ENCODE results near the gene FRK.
"Not testable (repeated sequence)": the region's sequence is repeated elsewhere in the genome, so short reads cannot be mapped to it uniquely, and the experiment has no call there.

The FRK gene

DNA sequence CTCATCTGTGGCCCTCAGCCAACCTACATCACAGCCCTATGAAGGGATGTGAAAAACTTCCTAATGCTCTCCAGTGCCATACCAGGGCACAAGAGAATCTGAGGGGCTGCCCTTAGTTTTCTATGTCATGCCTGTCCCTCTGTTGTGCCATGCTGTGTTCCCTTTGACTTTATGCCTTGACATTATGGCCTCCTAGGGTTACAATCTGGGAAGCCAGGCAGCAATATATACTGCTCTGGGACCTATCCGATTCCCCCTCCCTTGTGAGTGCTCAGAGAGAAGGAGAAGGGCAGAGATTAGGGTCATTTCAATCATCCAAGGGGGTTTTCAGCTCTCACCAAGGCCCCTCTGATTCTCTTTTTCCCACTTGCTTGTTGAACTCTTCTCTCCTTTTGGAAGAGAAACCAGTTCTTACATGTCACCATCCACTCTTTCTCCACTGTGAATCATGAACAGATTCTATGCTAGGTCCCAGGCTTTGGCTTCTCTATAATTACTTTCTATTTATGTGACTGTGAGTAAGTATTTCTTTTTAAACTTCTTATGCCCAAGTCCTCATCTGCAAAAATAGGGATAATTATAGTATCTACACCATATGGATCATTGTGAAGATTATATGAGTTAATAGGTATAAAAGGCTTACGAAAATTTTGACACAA is 14.2 kb upstream of the FRK start:
- DNase-seq: no peak

DNA sequence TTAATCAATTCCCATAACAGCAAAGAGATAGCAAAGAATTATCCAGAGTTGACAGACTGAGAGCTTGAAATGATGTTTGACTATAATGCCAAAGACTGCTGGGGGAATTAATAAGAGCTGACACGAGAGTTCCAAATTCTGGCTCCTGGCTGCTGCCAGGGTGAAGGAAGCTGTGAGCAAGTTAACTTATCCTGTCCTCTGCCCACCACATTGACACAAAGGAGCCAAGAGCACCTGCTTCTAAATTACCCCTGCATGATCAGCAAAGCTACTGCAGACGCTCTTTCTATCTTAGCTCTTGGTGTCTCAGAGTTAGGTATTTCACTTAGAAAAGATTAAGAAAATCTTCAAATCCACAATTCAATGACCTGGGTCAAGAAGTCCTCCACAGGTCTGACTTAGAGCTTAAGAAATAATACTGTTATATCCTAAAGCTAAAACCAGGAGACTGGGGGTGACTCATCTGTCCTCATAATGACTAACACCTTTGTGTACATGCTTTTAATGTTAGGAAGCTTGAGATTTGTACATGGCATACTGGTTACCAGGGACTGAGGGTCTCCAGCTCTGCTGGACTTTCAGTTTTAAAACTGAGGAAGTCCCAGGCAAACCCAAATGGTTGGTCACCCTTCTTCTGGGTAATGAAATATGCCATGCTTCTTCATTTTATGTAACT is 13.2 kb upstream of the FRK start:
- no peak for DNase-seq

DNA sequence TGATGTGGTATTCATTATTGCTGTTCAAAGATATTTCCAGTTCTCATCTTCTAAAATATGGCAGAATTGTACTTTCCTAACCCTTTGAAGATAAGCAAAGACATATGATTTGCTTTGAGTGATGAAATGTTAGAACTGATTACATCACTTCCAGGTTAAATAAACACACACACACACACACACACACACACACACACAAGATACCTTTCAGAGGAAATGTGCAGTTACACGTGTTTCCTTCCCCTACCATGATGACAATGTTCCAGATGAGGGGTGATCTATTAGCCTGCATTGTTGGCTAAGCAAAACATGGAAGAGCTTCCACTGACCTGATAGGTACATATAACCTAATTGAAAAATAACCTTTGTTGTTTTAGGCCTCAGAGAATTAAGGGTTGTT is 11.7 kb upstream of the FRK start:
- no peak for DNase-seq

DNA sequence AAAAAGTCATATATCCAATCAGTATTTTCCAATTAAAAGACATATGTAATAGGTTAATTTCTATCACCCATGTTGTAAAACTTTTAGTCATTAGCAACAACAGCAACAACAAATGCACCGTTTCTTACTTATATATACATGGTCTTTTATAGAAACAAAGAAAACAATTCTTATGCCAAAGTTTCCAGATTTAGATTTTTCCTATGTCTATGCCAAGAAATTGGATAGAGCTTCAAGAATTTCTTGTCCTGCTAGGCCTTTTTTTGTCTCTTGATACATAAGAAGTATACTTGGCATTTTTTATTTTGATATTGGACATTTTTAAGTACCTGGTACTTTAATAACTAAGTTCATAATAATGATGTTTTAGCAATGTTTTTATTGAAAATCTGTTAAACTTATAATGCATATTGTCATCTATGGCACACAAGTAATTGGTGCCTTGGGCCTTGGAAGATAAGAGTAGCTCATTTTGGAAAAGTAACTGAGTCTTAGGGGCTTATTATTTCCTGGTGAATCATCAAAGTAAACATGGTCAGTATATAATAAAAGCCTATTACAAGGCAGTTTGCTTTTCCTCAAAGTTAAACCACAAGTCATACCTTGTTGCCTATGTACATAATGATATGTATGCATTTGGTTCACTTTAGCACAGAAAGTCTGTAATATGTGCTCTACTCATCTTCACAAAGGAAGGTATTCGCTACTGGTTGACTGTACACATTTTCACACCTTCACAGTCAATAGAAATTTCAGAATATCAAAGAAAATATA is 10.1 kb upstream of the FRK start:
- no peak for DNase-seq

DNA sequence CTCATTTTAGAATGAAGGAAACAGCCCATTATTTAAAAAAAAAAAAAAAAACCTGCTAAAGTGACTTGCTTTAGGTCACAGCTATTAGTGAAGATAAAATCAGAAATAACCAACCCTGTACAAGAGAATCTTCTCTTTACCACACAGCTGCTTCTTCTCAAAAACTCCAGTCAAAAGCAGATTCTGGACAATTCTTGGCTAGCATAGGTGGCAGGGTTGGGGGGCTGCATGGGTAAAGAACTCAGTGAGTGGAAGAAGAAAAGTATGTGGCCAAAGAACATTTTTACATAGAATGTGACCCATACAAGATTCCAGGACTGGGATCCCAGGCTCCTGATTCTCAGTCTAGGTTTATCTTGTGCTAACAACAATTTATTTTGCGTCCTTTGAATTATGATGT is 9.4 kb upstream of the FRK start:
- DNase-seq: no peak

DNA sequence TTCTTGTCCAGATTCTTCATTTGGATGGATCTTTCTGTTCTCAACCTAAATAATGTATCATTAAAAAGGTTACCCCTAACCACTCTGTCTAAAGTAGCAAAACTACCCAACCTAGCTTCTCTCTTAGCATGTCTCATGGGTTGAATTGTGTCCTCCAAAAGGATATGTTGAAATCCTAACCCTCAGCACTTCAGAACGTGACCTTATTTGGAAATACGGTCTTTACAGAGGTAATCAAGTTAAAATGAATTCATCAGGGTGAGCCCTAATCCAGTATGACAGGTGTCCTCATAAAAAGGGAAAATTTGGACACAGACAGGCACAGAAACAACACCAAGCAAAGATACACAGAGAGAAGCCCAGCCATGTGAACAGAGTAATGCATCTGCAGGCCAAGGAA is 6.1 kb upstream of the FRK start:
- DNase-seq: no peak

DNA sequence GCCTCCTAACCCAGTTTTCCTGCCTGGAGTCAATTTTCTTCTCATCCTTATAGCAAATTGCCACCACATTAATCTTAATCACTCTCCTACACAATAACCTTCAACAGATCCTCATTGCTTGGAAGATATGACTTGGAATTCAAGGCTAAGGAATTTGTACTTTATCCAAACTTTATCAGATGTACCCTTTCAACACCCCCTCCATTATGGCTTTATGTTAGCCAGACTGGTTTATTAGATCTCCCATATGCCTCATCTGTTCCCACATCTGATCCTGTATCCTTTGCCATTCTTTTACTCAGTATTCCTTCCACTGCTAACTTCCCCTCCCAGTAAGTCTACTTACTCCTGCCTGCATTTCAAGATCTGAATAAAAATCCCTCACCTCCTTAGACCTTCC is 4.0 kb upstream of the FRK start:
- no peak for DNase-seq

DNA sequence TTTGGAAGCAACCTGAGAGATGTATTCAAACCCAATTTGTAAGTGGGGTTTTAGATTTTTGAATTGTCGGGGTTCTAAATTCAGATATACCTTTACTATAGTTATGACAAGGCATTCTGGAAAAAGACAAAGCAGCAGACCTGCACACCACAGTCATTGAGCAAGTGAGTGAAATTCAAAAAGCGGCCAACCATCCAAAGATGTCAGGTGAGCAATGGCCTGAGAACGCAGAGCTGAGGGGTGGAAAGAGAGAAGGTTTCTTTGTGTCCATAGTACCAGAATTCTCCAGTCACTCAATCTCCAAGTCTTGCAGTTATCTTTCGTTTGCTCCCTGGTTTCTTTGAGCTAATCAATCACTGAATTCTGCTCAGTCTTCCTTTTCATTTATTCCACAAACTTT is 1.8 kb upstream of the FRK start:
- no peak for DNase-seq

DNA sequence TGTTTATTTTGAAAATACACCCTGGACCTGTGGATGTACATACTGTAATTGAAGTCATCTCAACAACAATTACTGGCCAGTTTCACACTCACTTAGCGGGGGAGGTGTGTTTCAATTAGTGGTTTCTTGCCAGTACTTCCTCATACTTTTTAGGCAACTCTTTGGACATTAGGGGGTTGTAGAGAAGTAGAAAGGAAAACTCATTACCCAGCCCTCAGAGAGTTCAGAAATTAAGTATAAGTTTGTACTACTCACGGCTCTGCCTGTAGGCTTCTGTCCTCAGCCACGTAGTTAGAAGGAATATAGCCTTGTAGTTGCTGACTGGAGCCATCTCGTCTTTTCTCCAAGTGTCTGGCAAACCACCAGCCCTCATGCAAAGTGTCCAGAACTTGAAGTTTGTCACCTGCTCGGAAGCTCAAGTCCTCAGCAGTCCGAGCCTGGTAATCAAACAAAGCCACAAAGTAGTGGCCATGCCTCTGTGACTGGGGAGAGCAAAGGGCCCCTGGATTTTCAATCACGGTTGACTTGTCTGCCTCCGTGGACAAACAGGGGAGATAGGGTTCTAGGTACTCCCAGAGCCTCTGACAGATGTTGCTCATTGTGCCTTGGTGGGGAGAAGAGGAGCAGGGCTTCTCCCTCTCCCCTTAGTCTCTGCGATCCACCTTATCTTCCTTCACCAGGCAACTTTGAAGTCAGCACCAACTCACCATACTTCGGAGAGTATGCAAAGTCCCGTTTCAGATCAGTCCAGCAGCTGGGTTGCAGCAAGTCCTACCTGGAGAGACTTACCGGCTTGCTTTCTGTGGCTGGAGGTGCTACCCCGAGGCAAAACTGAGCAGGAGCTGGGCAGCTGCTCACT is 749 bp downstream of the FRK start:
- DNase-seq: no peak

DNA sequence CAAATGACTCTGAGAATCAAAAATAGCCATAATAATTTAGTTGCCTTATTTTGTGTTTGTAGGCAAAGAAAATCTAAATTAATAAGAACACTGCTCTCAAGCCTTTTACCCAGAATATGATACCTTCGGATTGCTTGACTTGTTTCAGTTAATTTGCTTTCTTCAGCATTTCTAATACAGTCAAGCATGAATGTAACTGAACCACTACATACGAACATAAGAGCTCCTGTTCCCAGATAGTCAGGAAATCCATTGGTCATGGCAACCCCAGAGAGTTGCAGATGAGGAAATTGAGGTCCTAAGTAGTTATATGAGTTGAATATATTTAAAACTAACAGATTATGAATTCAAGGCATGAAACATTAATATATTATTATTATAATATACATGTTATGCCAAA is 2.9 kb downstream of the FRK start:
- DNase-seq: no peak

DNA sequence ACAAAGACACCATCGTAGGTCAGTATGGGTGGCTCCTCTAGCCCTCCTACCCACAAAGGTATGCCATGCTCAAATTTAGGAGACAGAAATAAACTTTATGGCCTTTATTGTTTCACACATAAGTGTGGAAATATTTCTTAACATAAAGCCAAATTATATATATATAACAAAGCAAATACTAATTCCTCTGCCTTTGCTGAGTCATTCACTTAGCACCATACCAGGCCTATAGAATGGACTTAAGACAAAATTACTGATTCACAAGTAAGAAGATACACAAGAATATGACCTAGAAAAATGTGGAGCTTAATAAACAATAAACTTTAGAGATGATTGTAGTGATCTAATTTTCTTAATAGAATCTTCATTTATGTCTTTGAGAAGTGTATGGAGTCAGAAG is 5.2 kb downstream of the FRK start:
- no peak for DNase-seq

DNA sequence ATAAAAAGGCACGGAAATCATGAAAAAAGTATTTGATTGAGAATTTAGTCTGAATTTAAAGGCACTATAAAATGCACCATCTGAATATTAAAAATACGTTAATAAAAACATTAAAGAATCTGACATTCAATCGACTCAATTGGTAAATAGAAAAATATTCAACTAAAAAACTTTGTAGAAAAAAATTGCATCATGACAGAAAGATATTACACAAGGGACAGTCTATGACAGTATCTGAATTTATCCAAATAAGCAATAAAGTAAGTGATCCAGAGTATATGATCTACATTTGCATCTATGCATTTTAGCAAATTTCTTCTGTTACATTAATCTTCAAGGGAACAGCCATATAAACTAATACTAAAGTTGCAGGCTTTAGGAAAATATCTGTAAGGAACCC is 9.4 kb downstream of the FRK start:
- no peak for DNase-seq

DNA sequence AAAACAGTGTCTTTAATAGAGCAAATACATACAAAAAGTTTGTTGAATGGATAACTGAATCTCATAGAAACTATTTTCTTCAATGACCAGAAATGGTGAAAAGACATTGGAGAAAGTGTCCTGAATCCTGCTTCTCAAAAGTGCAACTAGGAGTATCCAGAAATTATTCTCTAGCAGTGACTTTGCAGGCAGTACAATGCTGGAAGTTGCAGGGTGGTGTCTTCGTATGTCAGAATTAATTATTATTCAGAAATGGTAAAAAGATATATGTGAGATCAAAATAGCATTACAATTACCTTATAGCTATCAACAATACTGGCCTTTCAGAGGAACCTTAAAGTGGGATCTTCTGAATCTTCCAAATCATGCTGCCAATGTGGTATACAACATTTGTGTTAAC is 10.0 kb downstream of the FRK start:
- DNase-seq: no peak

DNA sequence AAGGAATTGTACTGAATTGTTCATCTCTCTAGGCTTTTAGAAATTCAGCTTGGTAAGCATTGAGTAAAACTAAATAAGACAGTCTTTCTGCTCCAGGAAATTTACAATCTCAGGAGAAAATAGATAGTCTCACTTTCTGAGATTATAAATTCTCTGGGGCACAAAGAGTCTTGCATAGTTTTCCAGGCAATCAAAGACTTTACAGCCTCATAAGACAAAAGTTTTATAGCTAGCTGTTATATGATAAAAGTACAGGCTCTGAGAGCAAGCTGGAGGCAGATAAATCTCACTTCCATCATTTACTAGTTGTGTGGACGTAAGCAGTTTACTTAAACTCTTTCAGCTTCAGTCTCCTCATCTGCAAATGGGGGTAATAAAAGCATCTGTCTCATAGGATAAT is 11.4 kb downstream of the FRK start:
- DNase-seq: no peak

DNA sequence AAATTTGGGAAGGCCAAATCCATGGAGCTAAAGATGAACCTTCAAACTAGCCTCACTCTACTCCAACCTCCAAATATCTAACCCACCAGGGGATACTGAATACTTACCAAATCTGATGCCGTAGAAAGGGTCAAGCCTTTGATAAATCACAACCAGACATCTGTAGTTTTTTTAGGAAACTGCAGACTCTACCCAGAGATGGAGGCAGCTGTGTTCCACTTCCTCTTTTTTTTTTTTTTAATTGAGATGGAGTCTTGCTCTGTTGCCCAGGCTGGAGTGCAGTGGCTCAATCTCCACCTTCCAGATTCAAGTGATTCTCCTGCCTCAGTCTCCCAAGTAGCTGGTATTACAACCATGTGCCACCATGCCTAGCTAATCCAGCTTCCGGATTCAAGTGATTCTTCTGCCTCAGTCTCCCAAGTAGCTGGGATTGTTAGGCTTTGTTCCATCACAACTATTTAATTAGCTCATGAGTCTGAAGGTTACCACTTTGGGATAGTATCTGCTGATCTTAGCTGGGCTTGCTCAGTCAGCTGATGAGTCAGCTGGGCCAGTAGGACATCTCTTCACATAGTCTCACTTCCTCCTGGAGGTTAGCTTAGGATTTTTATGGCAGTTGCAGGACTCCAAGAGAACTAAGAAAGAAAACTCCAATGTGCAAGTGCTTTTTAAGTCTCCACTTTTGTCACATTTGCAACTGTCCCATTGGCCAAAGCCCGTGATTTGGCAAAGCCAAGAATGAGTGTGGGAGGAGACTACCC is 13.3 kb downstream of the FRK start:
- no peak for DNase-seq

DNA sequence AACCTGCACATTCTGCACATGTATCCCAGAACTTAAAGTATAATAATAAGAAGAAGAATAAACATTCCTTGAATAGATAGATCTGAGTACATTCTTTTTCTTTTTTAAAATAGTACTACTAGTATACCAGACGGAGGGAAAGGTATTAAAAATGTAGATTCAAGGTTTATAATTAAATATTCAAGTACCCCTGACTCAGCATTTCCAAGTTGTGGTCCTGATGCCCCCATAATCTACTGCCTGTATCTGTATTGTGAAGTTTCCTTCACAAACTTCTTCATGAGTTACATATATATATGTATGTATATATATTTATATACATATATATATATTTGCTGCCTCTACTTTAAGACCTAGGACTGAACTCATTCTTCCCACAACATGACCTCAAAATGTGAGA is 14.0 kb downstream of the FRK start:
- DNase-seq: no peak

DNA sequence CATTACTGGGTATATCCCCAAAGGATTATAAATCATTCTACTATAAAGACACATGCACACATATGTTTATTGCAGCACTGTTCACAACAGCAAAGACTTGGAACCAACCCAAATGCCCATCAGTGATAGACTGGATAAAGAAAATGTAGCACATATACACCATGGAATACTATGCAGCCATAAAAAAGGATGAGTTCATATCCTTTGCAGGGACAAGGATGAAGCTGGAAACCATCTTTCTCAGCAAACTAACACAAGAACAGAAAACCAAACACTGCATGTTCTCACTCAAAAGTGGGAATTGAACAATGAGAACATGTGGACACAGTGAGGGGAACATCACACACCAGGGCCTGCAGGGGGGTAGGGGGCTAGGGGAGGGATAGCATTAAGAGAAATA is 14.4 kb downstream of the FRK start:
- DNase-seq: not testable (repeated sequence)

DNA sequence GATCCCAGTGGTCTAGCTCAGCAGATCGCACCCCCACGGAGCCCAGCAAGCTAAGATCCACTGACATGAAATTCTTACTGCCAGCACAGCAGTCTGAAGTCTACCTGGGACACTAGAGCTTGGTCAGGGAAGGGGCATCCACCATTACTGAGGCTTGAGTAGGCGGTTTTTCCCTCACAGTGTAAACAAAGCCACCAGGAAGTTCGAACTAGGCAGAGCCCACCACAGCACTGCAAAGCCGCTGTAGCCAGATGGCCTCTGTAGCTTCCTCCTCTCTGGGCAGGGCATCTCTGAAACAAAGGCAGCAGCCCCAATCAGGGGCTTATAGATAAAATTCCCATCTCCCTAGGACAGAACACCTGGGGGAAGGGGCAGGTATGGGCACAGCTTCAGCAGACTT is 18.8 kb downstream of the FRK start:
- no peak for DNase-seq

DNA sequence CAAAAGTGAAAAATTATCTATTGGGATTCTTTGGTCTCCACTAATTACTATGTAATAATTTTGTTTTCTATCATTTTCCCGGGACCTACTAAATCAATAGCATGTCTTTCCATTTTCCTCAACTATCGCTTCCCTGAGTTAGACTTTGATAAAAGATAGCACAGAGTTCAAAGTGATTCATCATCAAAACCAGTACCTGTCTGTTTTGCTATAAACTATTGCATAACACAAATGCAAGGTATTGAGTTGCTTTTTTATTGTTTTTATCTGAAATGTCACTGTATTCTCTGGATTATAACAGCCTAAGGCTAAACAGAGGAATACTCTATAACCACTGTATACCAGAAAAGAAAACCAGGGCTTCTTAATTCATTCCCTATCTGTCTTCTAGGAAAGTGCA is 19.7 kb downstream of the FRK start:
- no peak for DNase-seq

DNA sequence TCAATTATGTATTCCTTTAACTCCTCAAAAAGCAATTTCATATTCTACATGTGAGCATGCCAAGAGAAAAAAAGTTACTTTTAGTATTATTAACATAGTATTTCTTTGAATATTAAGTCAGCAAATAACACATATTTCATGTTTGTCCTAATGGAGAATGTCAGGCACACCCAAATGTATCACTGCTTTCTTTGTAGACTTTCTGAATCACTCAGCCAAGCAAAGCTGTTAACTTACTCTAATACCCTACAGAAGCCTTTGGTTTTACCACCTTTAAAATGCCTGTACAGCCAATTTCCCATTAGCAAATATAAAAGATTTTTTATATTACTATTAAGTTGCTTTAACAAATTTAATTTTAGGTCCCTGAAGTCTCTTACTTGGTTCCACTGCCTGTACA is 23.8 kb downstream of the FRK start:
- DNase-seq: no peak

DNA sequence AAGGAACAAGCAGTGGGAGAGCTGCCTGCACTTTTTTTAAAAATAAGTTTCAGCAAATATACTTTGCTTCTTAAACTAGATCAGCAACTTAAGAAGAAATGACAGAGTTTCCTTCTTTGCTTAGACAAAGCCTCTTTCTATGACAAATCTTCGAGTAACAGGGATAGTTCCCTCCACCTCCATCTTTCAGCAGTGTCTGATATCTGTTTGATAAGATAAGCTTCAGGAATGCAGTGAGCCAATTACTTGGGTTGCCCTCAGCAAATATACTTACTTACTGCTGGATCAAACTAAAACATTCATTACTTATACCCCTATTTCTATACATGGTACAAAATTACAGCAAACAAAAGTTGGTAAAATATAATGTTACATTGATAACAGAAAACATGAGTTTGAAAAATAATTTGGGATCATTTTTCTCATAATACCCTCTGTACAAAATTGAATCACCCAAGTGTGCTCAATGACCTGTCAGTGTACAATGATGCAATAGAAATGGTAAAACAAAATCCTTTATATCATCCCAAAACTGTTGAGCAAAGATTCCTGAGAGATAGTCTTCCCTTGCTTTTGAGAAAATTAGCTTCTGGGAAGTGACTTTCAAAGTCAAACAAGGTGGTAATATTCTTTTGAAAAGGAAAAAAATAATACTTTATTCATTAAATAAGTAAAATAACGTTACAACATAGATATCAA is 24.5 kb downstream of the FRK start:
- no peak for DNase-seq

DNA sequence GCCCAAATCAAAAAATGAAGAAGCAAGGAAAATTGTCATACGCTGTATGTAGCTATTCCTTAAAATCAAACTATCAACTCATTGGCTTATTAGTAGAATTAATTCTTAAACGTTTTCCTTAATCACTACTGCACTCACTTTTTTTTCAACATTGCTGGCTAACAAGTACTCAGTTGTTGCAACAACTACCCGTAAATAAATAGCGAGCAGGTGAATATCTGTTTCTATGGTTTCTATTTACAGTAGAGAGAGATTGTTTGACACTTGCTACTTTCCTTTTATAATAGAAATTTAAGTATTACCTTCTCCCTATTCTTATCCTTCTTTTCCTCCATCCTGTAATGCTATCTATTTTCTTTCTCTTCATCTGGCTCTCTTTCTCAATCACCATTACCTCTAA is 25.1 kb downstream of the FRK start:
- no peak for DNase-seq
